UCSD-AML1 (cell line): ENCODE measurements around the gene NR1D2.

Experiments used
- DNase-seq: peaks from one replicate; lab custom pipeline; 2025; ENCODE audit not compliant: unreplicated experiment; lab: John Stamatoyannopoulos, UW

The NR1D2 gene

GRCh38 chr3:23928524-23928923 is 16.6 kb upstream of the NR1D2 start:
- no peak for DNase-seq

GRCh38 chr3:23931597-23931996 is 13.5 kb upstream of the NR1D2 start:
- no peak for DNase-seq

GRCh38 chr3:23932571-23932970 is 12.5 kb upstream of the NR1D2 start:
- no peak for DNase-seq

GRCh38 chr3:23934253-23934652 is 10.8 kb upstream of the NR1D2 start:
- DNase-seq, result no peak

- no peak for DNase-seq
Observed at GRCh38 chr3:23937296-23937695, 7.8 kb upstream of the NR1D2 start.

GRCh38 chr3:23938688-23939087 is 6.4 kb upstream of the NR1D2 start:
- no peak for DNase-seq

GRCh38 chr3:23940775-23941174 is 4.3 kb upstream of the NR1D2 start:
- DNase-seq, result no peak

- DNase-seq, result no peak
Observed at GRCh38 chr3:23941440-23941839, 3.6 kb upstream of the NR1D2 start.

- DNase-seq, result no peak
Observed at GRCh38 chr3:23942546-23942945, 2.5 kb upstream of the NR1D2 start.

GRCh38 chr3:23944007-23944783 is 891 bp upstream of the NR1D2 start:
- no peak for DNase-seq

- no peak for DNase-seq
Observed at GRCh38 chr3:23945663-23945912, 502 bp downstream of the NR1D2 start.

- DNase-seq, result peak; percentile 98
Observed at GRCh38 chr3:23945913-23946687, 1.0 kb downstream of the NR1D2 start.

- no peak for DNase-seq
Observed at GRCh38 chr3:23948761-23949160, 3.7 kb downstream of the NR1D2 start.

GRCh38 chr3:23949784-23950183 is 4.7 kb downstream of the NR1D2 start:
- DNase-seq, result no peak

- DNase-seq, result no peak
Observed at GRCh38 chr3:23950293-23950692, 5.2 kb downstream of the NR1D2 start.

GRCh38 chr3:23952646-23953045 is 7.6 kb downstream of the NR1D2 start:
- no peak for DNase-seq

- DNase-seq, result no peak
Observed at GRCh38 chr3:23953523-23953922, 8.4 kb downstream of the NR1D2 start.

- DNase-seq, result no peak
Observed at GRCh38 chr3:23954144-23954543, 9.1 kb downstream of the NR1D2 start.

- no peak for DNase-seq
Observed at GRCh38 chr3:23956701-23957100, 11.6 kb downstream of the NR1D2 start.

- DNase-seq, result no peak
Observed at GRCh38 chr3:23959135-23959900, 14.2 kb downstream of the NR1D2 start.

GRCh38 chr3:23960649-23961048 is 15.6 kb downstream of the NR1D2 start:
- DNase-seq, result no peak

GRCh38 chr3:23961066-23961465 is 16.0 kb downstream of the NR1D2 start:
- DNase-seq, result no peak
